HUES48 (cell line): ENCODE data around the gene EZR.
A peak's percentile ranks its signal among the peaks of the same experiment; 100 is the strongest.

Experiments used
- H3K27ac ChIP-seq: one replicate; pipeline ENCODE4 v1.7.0; 2013; ENCODE audit warnings: low read depth, low read length, inconsistent platforms
- H3K27me3 ChIP-seq: 2 replicates; pipeline ENCODE4 v1.6.1; 2013; ENCODE audit warnings: mild to moderate bottlenecking, low read length; ENCODE audit not compliant: control insufficient read depth, insufficient read depth
- H3K36me3 ChIP-seq: 2 replicates; pipeline ENCODE4 v1.6.1; 2013; ENCODE audit warnings: low read length; ENCODE audit not compliant: control insufficient read depth, insufficient read depth
- H3K4me1 ChIP-seq: 2 replicates; pipeline ENCODE4 v1.6.1; 2013; ENCODE audit warnings: mild to moderate bottlenecking, low read length; ENCODE audit not compliant: control insufficient read depth, insufficient read depth
- H3K4me3 ChIP-seq: 2 replicates; pipeline ENCODE4 v1.5.1; 2013; ENCODE audit warnings: mild to moderate bottlenecking, low read depth, low read length
- H3K9ac ChIP-seq: 2 replicates; pipeline ENCODE4 v1.6.1; 2013; ENCODE audit warnings: mild to moderate bottlenecking, low read depth, low read length, moderate library complexity
- H3K9me3 ChIP-seq: 2 replicates; pipeline ENCODE4 v1.6.1; 2013; ENCODE audit warnings: low read length; ENCODE audit not compliant: control insufficient read depth, insufficient read depth

EZR gene

DNA sequence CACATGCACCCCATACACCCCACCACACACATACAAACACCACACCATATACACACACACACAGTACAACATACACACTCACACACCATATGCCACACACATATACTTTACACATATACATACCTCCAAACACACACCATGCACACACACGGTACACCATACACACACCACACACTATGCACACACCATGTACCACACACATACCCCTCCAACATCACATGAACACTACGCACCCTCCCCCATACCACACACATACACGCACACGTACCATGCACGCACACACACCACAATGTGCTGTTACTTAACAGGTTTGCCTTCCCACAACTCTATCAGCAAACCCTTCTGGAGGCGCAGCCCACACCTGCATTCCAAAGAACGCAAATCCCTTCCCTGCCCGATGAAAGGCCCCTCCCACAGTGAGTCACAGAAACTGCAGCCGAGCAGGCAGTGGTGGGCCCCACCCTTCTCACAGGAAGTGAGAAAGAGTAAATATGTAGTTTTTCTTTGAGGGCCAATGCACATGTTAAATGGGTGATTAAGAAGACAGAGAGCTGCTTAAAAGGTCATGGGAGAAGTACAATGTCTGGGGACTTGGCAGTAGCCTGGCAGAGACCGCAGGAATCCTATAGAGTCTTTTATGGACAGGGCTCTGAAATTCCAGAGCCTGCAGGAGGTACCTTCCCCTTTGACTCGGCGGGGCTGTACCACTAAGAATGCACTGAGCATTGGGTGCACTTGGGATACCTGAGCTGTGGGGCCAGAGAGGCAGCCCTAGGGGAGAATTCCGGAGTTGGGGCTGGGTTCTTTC is 34.1 kb upstream of the EZR start:
- Histone ChIP-seq H3K9ac (peak overlapping the region; percentile 77), H3K27ac (peak overlapping the region; percentile 99), H3K36me3 (no peaks in the 10 kb centered on the region), H3K4me1 (peaks cover 43% of the 10 kb centered on the region), H3K4me3 (peak overlapping the region; percentile 50), H3K9me3 (no peaks in the 10 kb centered on the region), H3K27me3 (no peaks in the 10 kb centered on the region)

GRCh38 chr6:158852312-158853071 is 33.3 kb upstream of the EZR start:
- H3K27ac ChIP-seq: peak overlapping the region; percentile 99
- H3K9ac ChIP-seq: peak overlapping the region; percentile 77
- peaks cover 43% of the 10 kb centered on the region for H3K4me1 ChIP-seq

GRCh38 chr6:158850807-158851115 is 31.6 kb upstream of the EZR start:
- Histone ChIP-seq H3K36me3 (no peaks in the 10 kb centered on the region), H3K9me3 (no peaks in the 10 kb centered on the region), H3K4me1 (peaks cover 43% of the 10 kb centered on the region), H3K9ac (no peak overlapping the region), H3K27me3 (no peaks in the 10 kb centered on the region), H3K4me3 (no peak overlapping the region), H3K27ac (peak overlapping the region; percentile 57)

More at GRCh38 chr6:158852312-158853071, 33.3 kb upstream of the EZR start:
- Histone ChIP-seq H3K4me3 (peak overlapping the region; percentile 50), H3K27me3 (no peaks in the 10 kb centered on the region), H3K9me3 (no peaks in the 10 kb centered on the region), H3K36me3 (no peaks in the 10 kb centered on the region)

DNA sequence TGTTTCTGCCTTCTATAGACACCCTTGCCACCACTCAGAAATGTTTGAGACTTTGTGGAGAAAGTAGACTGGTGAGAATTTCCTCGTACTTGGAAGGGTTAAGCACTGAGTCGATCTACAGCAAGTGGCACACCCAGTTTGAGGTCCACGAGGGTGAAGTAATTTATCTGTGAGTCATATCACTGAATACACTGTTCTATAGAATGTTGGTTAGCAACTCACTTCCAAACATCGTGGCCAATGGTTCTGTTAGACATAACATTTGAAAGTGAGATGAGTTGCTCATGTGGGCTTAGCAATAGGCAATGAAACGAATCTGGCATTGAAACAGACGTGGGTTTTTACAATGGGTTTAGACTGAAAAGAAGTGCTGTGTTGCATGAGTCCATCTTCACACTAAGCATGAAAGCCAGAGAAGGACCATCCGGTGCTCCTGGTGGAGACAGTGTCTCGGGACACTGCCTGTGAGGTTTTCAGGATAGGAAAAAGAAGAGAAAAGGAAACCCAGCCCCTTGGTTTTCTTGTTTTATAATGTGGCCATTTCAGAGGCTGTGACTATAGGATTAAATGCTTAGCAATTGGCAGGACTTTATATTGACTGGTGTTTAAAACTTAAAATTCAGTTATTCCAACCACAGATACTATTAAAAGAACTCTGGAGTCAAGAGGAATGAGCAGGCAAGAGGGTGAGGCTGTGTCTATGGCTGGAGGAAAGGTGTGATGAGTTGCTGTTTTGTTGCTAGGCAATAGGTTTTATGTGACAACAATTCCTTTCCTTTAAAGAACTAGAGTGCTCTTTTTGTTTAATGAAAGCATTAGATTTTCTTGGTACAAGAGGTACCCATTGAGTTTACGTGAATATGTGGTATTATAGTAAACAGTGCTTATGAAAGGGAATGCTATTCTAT is 31.0 kb upstream of the EZR start:
- Histone ChIP-seq H3K4me1 (peaks cover 43% of the 10 kb centered on the region), H3K27me3 (no peaks in the 10 kb centered on the region), H3K4me3 (no peak overlapping the region), H3K36me3 (no peaks in the 10 kb centered on the region), H3K27ac (peak overlapping the region; percentile 85), H3K9ac (no peak overlapping the region), H3K9me3 (no peaks in the 10 kb centered on the region)

GRCh38 chr6:158848490-158848895 is 29.3 kb upstream of the EZR start:
- H3K36me3 ChIP-seq: no peaks in the 10 kb centered on the region
- H3K4me3 ChIP-seq: no peak overlapping the region
- peaks cover 27% of the 10 kb centered on the region for H3K4me1 ChIP-seq
- no peak overlapping the region for H3K9ac ChIP-seq
- H3K27ac ChIP-seq: no peak overlapping the region
- no peaks in the 10 kb centered on the region for H3K9me3 ChIP-seq
- no peaks in the 10 kb centered on the region for H3K27me3 ChIP-seq

GRCh38 chr6:158847786-158848185 is 28.6 kb upstream of the EZR start:
- H3K9ac ChIP-seq: no peak overlapping the region
- no peak overlapping the region for H3K27ac ChIP-seq
- no peaks in the 10 kb centered on the region for H3K27me3 ChIP-seq
- no peaks in the 10 kb centered on the region for H3K36me3 ChIP-seq
- peaks cover 23% of the 10 kb centered on the region for H3K4me1 ChIP-seq
- H3K9me3 ChIP-seq: no peaks in the 10 kb centered on the region
- no peak overlapping the region for H3K4me3 ChIP-seq

- H3K27ac ChIP-seq: no peak overlapping the region
- no peaks in the 10 kb centered on the region for H3K9me3 ChIP-seq
- H3K36me3 ChIP-seq: no peaks in the 10 kb centered on the region
- no peak overlapping the region for H3K4me3 ChIP-seq
- H3K4me1 ChIP-seq: peaks cover 16% of the 10 kb centered on the region
- H3K27me3 ChIP-seq: no peaks in the 10 kb centered on the region
- no peak overlapping the region for H3K9ac ChIP-seq
These were observed 27.9 kb upstream of the EZR start for GRCh38 chr6:158847012-158847529.

DNA sequence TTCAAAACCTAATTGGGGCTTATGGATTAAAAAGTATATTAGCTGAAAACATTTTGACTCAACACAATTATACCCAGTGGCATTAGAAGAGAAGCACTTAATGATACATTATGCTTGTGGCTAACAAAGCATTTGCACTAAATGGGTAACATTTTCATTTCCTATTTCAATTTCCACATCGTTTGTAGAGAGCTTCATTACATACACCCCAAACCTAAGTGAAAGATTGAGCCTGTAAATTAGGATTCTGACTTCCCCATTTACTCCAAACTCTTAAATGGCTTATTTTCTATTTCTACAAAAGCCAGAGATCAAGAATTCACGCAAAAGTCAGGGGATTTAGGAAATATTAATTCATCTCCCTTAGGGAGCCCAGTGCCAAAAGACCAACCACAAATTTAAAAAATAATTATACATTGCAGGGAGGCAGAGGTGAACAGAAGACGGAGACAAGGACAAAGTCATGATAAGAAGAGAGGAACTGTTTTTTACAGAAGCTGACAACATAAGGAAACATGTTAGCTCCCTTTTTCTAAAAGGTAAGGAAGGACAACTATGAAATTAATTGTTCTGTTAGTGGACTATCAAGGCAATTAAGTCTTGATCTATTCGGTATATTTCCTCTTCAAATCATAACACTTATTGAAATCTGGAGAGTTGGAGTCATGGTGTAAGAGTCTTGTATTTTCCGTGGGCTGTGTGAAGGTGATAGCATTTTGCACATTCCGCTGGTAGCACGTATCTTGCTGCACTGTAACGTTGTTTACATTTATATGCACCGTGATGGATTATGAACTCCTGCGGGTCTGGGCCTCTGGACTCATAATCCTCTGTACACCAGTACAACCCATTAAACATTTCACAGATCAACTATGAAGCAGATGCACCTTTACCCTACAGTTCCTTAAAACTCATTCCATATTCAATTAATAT is 24.8 kb upstream of the EZR start:
- Histone ChIP-seq H3K9ac (no peak overlapping the region), H3K4me3 (no peak overlapping the region), H3K36me3 (no peaks in the 10 kb centered on the region), H3K9me3 (no peaks in the 10 kb centered on the region), H3K4me1 (no peaks in the 10 kb centered on the region), H3K27me3 (no peaks in the 10 kb centered on the region), H3K27ac (no peak overlapping the region)

- Histone ChIP-seq H3K27me3 (no peaks in the 10 kb centered on the region), H3K36me3 (no peaks in the 10 kb centered on the region), H3K4me3 (no peak overlapping the region), H3K4me1 (no peaks in the 10 kb centered on the region), H3K9me3 (no peaks in the 10 kb centered on the region), H3K9ac (no peak overlapping the region), H3K27ac (no peak overlapping the region)
These were observed 22.2 kb upstream of the EZR start for GRCh38 chr6:158841358-158841757.

DNA sequence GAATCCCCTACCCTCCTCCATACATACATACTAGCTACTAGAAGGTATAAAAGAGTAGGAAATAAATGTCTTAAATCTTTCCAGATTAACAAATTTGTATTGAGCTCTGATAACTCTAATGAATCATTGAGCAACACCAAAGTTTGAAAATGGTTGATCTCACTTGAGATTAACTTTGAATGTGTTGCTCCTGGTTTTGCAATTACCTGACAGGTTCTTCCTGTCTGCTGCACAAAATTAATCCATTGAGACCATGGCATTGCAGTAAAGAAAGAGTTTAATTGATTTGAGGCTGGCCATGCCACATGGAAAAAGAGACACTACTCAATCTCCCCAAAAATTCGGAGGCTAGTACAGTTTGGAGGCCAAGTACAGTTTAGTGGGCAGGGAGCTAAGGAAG is 21.3 kb upstream of the EZR start:
- Histone ChIP-seq H3K27me3 (no peaks in the 10 kb centered on the region), H3K36me3 (no peaks in the 10 kb centered on the region), H3K9me3 (no peaks in the 10 kb centered on the region), H3K9ac (no peak overlapping the region), H3K4me1 (peaks cover 4% of the 10 kb centered on the region; the same call in 1 of the 2 replicates), H3K4me3 (no peak overlapping the region), H3K27ac (no peak overlapping the region)
